Transverse colon (tissue), 4 donors: ENCODE results near the gene RPGR. TPM values are rescaled to one million over a fixed set of nuclear protein-coding genes. Genes with fewer than 3 reads are reported as not detected.

ENCODE experiments used
- DNase-seq: peaks from one replicate; pipeline ENCODE4 v3.0.0-alpha.2; 2019
- H3K27ac ChIP-seq, 4 donors: fragments of 200-600 bp; sonication (generic); 2 replicates each; pipeline ENCODE4 v1.5.1; 2016 to 2018; ENCODE audit warnings: inconsistent platforms in 4 of 4
- H3K27me3 ChIP-seq: fragments of 200-600 bp; sonication (generic); 2 replicates; pipeline ENCODE4 v1.5.1; 2017; ENCODE audit warnings: inconsistent platforms
- H3K36me3 ChIP-seq, 4 donors: fragments of 200-600 bp; sonication (generic); 2 replicates each; pipeline ENCODE4 v1.5.1; 2017 to 2019; ENCODE audit warnings: inconsistent platforms in 4 of 4
- H3K4me1 ChIP-seq, 4 donors: fragments of 200-600 bp; sonication (generic); 2 replicates each; pipeline ENCODE4 v1.5.1; 2017 to 2020; ENCODE audit warnings: inconsistent platforms in 4 of 4
- H3K4me3 ChIP-seq, 4 donors: fragments of 200-600 bp; sonication (generic); 1 replicate in 1 of 4; 2 replicates in 3 of 4; pipeline versions ENCODE4 v1.5.1 to v1.6.1; 2017 to 2019; ENCODE audit warnings: inconsistent platforms in 4 of 4
- H3K9me3 ChIP-seq, 2 donors: fragments of 200-600 bp; sonication (generic); 2 replicates each; pipeline ENCODE4 v1.5.1; 2017 to 2019; ENCODE audit warnings: inconsistent platforms in 2 of 2
- EP300 ChIP-seq: sonication (generic); formaldehyde crosslinking; IDR thresholded peaks from one replicate; pipeline ENCODE4 v1.6.1; 2017; ENCODE audit warnings: antibody characterized with exemption, low read depth
- POLR2A ChIP-seq: fragments of 450-650 bp; IDR thresholded peaks from one replicate; pipeline ENCODE4 v1.6.1; 2016; ENCODE audit warnings: antibody characterized with exemption, mild to moderate bottlenecking, moderate library complexity
- POLR2AphosphoS5 ChIP-seq, 3 donors: sonication (generic); formaldehyde crosslinking; IDR thresholded peaks; one replicate each; pipeline ENCODE4 v1.6.1; 2016; ENCODE audit warnings: antibody characterized with exemption in 3 of 3
- WGBS, 2 donors: methylation state at CpG; one replicate each; pipeline ENCODE4 v1.1.5; 2018; ENCODE audit warnings: low coverage in 1 of 2; 5-methylcytosine and 5-hydroxymethylcytosine counted together
- in situ Hi-C, 4 donors: fragments of 200-750 bp; cut with MboI; loops; one replicate each; pipeline versions ENCODE4 v1.15.0 to v1.15.1; 2017; ENCODE audit warnings: low sequenced_read_pairs in 3 of 4, low pct_ligation_motif_present in 1 of 4, low pct_unique_long_range_greater_than_20kb in 1 of 4
- intact Hi-C: fragments of 100-400 bp; cut with DNase I; formaldehyde crosslinking; loops from one replicate; pipeline ENCODE4 v1.15.1; 2023; ENCODE audit warnings: low total_unique reads
- total RNA-seq, 4 donors: library from RNA; depleted of rRNA; stranded (reverse); fragments of >200 nt; gene quantifications; one replicate each; pipeline ENCODE4 v1.1.0, GENCODE V29; 2016
- TF ChIP-seq, protein P1 (sequence below), 5 experiments: fragments of 200-600 bp in 3 of 5; fragments of 450-650 bp in 2 of 5; sonication (generic) in 3 of 5; IDR thresholded peaks; 1 replicate in 2 of 5; 2 replicates in 3 of 5; pipeline ENCODE4 v1.5.1; 2016 to 2017; ENCODE audit warnings: antibody characterized with exemption in 5 of 5, inconsistent platforms in 3 of 5, mild to moderate bottlenecking in 2 of 5, moderate library complexity in 1 of 5

The RPGR gene
- total RNA-seq, 4 donors from 2014 or later: 11.9 to 33.3 (median 23.7) TPM

DNA sequence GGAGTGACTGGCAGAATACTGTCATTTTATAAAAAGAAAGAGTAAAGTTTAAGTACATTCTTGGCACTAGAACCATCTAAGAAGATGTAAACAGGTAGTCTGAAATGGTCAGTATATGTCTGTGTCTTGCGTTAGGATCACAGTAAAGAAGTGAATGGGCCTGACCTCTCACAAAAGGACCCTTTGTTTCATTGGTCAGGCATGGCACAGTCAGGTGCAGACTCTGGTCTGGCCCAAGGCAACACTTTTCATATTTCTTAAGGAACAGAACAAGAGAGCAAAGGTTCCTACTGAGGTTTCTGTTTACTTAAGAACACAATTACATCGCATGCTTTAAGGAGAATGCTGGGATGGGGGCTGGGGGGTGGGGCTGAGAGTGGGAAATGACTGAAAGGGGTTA, 48.1 kb downstream of the RPGR start:
- H3K27ac ChIP-seq: no peak overlapping the region
- no peak for DNase-seq
- no peaks in the 10 kb centered on the region for H3K27me3 ChIP-seq
- TF ChIP-seq EP300: no peak
- TF ChIP-seq POLR2A: no peak
- TF ChIP-seq POLR2AphosphoS5 (IDR thresholded peaks at IDR 0.05): no peak
- TF ChIP-seq, protein P1, sequence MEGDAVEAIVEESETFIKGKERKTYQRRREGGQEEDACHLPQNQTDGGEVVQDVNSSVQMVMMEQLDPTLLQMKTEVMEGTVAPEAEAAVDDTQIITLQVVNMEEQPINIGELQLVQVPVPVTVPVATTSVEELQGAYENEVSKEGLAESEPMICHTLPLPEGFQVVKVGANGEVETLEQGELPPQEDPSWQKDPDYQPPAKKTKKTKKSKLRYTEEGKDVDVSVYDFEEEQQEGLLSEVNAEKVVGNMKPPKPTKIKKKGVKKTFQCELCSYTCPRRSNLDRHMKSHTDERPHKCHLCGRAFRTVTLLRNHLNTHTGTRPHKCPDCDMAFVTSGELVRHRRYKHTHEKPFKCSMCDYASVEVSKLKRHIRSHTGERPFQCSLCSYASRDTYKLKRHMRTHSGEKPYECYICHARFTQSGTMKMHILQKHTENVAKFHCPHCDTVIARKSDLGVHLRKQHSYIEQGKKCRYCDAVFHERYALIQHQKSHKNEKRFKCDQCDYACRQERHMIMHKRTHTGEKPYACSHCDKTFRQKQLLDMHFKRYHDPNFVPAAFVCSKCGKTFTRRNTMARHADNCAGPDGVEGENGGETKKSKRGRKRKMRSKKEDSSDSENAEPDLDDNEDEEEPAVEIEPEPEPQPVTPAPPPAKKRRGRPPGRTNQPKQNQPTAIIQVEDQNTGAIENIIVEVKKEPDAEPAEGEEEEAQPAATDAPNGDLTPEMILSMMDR (IDR thresholded peaks at IDR 0.05): no peak
- in situ Hi-C loops (no loop called here), intact Hi-C loops (no loop called here)
- no peak overlapping the region for H3K4me3 ChIP-seq
- no peaks in the 10 kb centered on the region for H3K36me3 ChIP-seq
- H3K4me1 ChIP-seq: peaks cover 0 to 6% (median 0%) of the 10 kb centered on the region in 4 donors
- 43 to 71% methylated on average over 1 to 2 of the region's 2 CpGs for WGBS, 2 donors
- no peaks in the 10 kb centered on the region for H3K9me3 ChIP-seq

DNA sequence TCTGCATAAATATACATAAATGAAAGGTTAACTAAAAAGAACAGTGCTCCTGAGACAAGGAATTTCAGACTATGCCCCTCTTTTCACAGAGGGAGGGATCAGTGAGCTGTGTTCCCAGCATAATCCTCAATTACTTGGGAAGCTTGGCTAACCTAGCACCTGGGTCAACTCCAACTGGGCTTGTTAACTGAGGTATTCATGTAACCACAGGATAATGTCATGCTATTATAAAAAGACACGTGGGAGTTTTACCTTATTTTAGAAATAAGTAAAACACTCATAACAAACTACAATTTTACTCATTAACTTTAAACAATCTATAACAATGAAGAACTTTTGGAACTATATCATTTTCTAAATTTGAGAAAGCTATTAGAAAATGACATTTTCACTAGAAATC, 48.6 kb downstream of the RPGR start:
- peaks cover 0 to 6% (median 0%) of the 10 kb centered on the region in 4 donors for H3K4me1 ChIP-seq
- TF ChIP-seq, protein P1 (IDR thresholded peaks at IDR 0.05): no peak
- TF ChIP-seq POLR2A (no peak), POLR2AphosphoS5 (IDR thresholded peaks at IDR 0.05) (no peak), EP300 (no peak)
- DNase-seq: no peak
- no peak overlapping the region for H3K27ac ChIP-seq
- H3K9me3 ChIP-seq: no peaks in the 10 kb centered on the region
- WGBS, 2 donors: 20 to 53% methylated on average over 1 of the region's 1 CpG
- intact Hi-C loops: no loop called here
- in situ Hi-C loops: no loop called here
- no peak overlapping the region for H3K4me3 ChIP-seq
- H3K27me3 ChIP-seq: no peaks in the 10 kb centered on the region
- no peaks in the 10 kb centered on the region for H3K36me3 ChIP-seq

DNA sequence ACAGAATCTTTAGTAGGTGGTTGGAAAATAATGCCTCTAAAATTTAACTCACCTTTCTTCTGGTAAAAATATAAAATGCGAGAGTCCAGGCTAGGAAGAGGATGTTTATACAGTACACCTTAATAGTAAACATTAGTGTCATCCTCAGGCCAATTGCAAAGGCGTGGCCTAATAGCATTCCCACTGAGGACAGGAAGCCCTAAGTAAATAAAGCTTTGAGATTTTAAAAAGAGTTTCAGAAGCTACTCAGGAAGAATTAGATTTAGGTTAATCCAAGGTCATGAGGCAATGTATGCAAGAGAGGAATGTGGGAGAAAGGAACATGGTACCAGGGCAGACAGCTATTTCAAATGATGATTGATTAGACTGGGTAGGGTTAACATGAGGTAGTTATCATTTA, 49.5 kb downstream of the RPGR start:
- in situ Hi-C loops (no loop called here), intact Hi-C loops (no loop called here)
- H3K36me3 ChIP-seq: no peaks in the 10 kb centered on the region
- 61% methylated on average over 2 of the region's 2 CpGs; no CpG with 5 or more reads in 1 of the 2 donors for WGBS, 2 donors
- no peak overlapping the region for H3K27ac ChIP-seq
- no peaks in the 10 kb centered on the region for H3K9me3 ChIP-seq
- TF ChIP-seq POLR2A (no peak), POLR2AphosphoS5 (IDR thresholded peaks at IDR 0.05) (no peak), EP300 (no peak)
- TF ChIP-seq, protein P1 (IDR thresholded peaks at IDR 0.05): no peak
- no peak for DNase-seq
- H3K4me3 ChIP-seq: no peak overlapping the region
- H3K4me1 ChIP-seq: peaks cover 0 to 6% (median 0%) of the 10 kb centered on the region in 4 donors
- H3K27me3 ChIP-seq: no peaks in the 10 kb centered on the region

DNA sequence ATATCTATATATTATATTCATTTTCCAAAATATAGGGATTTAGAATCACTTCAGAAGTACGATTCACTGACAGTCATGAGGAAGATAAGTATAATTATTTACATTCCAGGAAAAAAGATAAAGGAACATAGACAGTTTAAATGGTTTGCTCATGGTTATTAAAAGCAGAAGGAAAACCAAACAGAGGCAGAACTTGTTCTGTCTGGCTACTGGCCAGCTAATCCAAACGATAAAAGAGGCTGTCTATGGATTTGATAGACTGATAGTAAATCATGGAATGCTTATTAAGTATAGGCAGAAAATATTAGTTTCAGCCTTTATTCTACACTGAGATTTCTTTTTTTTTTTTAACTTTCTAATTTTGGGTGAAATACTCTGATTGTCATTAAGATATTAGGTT, 50.2 kb downstream of the RPGR start:
- DNase-seq: no peak
- intact Hi-C loops: no loop called here
- H3K27ac ChIP-seq: no peak overlapping the region

More for the DNA sequence above, 50.2 kb downstream of the RPGR start:
- TF ChIP-seq EP300: no peak
- no peak for TF ChIP-seq POLR2AphosphoS5 (IDR thresholded peaks at IDR 0.05)
- no peak for TF ChIP-seq POLR2A
- TF ChIP-seq, protein P1 (IDR thresholded peaks at IDR 0.05): no peak
- Histone ChIP-seq H3K36me3 (no peaks in the 10 kb centered on the region), H3K27me3 (no peaks in the 10 kb centered on the region), H3K9me3 (no peaks in the 10 kb centered on the region), H3K4me3 (no peak overlapping the region), H3K4me1 (peaks cover 0 to 6% (median 0%) of the 10 kb centered on the region in 4 donors)
- in situ Hi-C loops: no loop called here
- 0 to 13% methylated on average over 1 to 2 of the region's 2 CpGs for WGBS, 2 donors
